Mononuclear cell (primary cell): ENCODE data around the gene POP4. TPM values are rescaled to one million over a fixed set of nuclear protein-coding genes. Genes with fewer than 3 reads are reported as not detected.
A peak's percentile ranks its signal among the peaks of the same experiment; 100 is the strongest.
"Not testable (repeated sequence)": the region's sequence is repeated elsewhere in the genome, so short reads cannot be mapped to it uniquely, and the experiment has no call there.

Experiments
- H3K27me3 ChIP-seq: 2 replicates; pipeline ENCODE4 v1.6.0; 2011; ENCODE audit warnings: low read length, control low read depth; ENCODE audit not compliant: insufficient read depth
- H3K4me1 ChIP-seq: 2 replicates; pipeline ENCODE4 v1.5.1; 2011; ENCODE audit warnings: mild to moderate bottlenecking, low read length, control low read depth; ENCODE audit not compliant: insufficient read depth
- H3K4me3 ChIP-seq: 2 replicates; pipeline ENCODE4 v1.5.1; 2011; ENCODE audit warnings: mild to moderate bottlenecking, low read length, moderate library complexity
- H3K9me3 ChIP-seq: 2 replicates; pipeline ENCODE4 v1.5.1; 2011; ENCODE audit warnings: low read depth, mild to moderate bottlenecking, control low read depth, low read length
- total RNA-seq: library from RNA; depleted of rRNA; stranded (reverse); fragments of >200 nt; gene quantifications from one replicate; pipeline ENCODE4 v1.2.3, GENCODE V29; 2012

The POP4 gene
- 44.4 TPM for total RNA-seq

DNA sequence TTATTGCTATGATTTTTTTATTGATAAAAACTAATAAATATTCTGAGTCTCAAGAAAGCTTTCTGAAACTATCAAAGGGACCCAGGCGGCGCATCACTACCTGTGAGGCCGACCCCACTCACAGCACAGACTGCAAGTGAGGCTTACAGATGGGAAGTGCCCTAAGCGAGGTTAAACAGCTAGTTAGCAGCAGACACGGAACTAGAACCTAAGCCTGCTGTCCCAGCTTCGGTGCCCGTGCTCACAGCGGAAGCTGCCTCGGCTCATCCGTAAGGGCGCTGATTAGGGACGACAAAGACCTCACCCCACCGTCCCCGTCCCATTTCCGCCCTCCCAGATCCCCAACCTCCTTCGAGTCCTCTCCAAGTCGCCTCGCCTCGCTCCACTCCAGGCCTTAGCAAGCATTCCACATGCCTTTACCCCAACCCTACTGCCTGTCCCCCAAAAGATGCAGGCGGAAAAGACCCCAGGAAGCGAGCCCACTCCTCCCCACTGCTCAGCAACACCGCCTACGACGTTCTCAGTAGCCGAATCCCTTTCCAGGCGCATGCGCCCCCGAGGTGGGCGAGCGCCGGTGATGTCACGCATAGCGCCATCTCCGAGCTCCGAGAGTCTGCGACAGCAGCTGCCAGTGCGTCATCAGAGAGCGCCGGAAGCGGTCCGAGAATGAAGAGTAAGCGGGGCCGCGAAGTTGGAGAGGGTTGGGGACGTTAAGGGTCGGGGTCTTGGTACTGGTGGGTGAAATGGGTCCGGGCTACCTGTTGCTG is at the start of gene POP4:
TSS of gene POP4 (plus strand) at position 631 of the 767 bp plus-strand sequence. CDS start at position 667, 36 bp downstream.
- Histone ChIP-seq H3K27me3 (no peaks in the 10 kb centered on the region), H3K9me3 (no peaks in the 10 kb centered on the region), H3K4me3 (peak within 1 kb of the TSS; percentile 76), H3K4me1 (peaks cover 22% of the 10 kb centered on the region)

DNA sequence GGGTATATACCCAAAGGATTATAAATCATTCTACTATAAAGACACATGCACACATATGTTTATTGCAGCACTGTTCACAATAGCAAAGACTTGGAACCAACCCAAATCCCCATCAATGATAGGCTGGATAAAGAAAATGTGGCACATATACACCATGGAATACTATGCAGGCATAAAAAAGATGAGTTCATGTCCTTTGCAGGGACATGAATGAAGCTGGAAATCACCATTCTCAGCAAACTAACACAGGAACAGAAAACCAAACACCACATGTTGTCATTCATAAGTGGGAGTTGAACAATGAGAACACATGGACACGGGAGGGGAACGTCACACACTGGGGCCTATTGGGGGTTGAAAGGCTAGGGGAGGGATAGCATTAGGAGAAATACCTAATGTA is 47.0 kb upstream of the POP4 start:
- H3K4me3 ChIP-seq, H3K4me1 ChIP-seq, H3K9me3 ChIP-seq, H3K27me3 ChIP-seq: not testable (repeated sequence)

- Histone ChIP-seq H3K4me1 (no peaks in the 10 kb centered on the region), H3K9me3 (no peaks in the 10 kb centered on the region), H3K27me3 (no peaks in the 10 kb centered on the region), H3K4me3 (no peak overlapping the region)
Observed at GRCh38 chr19:29559743-29560142, 46.3 kb upstream of the POP4 start.

DNA sequence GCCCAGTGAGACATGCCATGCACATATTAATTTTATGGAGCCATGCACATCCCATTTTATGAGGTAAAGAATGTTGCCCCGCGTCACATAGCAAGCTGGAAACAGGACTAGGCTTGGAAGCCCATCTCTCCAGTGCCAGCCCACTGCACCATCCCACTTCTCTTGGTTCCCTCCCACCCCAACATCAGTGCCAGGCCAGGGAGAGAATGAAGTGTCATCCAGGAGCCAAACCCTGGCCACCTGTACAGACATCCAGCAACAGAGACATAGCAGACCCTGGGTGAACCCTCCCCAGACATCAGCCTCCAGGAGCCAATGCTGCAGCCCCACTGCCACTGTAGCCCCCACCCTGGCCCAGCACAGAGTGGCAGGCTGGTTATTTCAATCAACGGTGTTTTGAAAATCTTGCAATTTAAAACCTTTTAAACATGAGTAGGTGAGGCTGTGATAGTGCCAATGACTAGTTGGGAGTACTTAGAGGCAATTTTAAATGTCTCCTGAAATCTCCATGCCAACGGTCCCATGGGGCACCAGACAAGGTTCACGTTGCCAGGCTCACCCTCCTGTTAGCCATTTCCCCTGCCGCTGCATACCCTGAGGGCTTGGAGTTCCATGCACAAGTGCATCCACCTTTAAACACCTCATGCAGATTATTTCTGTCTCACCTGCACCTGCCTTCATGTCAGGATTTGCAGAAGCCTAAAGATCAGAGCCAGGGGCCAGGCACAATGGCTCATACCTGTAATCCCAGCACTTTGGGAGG is 45.6 kb upstream of the POP4 start:
- Histone ChIP-seq H3K4me3 (no peak overlapping the region), H3K27me3 (no peaks in the 10 kb centered on the region), H3K4me1 (no peaks in the 10 kb centered on the region), H3K9me3 (no peaks in the 10 kb centered on the region)

DNA sequence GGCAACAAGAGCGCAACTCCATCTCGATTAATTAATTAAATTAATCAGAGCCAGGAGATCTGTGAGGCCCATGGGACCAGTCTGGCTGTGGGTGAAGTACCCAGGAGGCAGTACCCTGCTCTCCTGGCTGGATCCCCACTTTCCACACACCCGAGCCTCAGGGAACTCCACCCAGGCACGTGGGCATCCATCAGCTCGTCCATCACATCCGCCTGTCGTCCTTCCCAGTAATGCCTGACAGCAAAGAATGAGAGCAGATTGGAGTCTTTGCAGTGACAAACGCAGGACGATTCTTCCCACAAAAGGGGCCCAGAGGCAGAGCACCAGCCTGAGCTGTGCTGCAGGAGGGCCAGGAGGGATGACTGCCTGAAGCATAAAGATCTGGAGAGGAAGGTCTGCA is 44.5 kb upstream of the POP4 start:
- no peaks in the 10 kb centered on the region for H3K27me3 ChIP-seq
- no peaks in the 10 kb centered on the region for H3K4me1 ChIP-seq
- H3K9me3 ChIP-seq, result no peaks in the 10 kb centered on the region
- no peak overlapping the region for H3K4me3 ChIP-seq

DNA sequence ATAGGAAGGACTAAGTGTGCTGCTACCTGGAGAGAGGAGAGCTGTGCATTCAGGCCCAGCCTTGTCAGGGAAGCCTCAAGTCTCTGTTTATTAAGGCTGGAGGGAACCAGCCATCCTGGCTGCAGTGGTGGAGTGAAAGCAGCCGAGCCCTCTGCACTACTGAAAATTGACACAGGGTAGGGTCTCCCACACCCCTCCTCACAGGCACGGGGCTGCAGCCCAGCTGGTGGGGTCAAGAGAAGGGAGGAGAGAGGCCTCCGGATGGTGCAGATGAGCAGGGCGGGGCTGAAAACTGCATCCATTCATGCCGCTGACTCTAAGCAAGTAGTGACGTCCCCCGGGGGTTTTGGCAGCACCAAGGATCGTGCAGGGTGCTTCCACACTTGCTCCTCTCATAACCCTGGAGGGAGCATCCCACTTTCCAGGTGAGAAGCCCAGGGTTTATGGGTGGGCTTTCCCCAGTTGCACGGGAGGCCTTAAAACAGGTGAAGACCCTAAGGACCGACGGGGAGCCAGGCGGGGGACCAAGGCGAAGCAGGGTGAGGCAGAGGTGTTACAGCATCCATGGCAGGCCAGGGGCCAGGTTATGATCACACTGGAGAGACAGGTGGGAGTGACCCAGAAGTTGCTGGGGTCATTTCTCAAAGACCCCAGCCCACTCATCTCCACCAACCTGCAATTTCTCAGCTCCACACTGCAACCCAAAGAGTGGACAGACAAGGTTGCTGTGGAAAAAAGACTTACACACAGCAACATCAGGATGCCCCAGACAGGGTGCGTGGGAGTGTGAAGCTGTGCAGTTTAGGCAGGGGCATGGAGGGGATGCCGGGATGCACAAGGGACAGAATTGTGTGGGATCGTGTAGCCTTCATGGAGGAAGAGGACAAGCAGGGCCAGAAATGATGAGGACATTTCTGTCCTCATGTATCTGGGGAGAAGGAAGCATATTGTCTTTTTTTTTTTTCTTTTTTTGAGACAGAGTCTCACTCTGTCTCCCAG is 43.5 kb upstream of the POP4 start:
- Histone ChIP-seq H3K9me3 (no peaks in the 10 kb centered on the region), H3K27me3 (no peaks in the 10 kb centered on the region), H3K4me3 (no peak overlapping the region), H3K4me1 (no peaks in the 10 kb centered on the region)

DNA sequence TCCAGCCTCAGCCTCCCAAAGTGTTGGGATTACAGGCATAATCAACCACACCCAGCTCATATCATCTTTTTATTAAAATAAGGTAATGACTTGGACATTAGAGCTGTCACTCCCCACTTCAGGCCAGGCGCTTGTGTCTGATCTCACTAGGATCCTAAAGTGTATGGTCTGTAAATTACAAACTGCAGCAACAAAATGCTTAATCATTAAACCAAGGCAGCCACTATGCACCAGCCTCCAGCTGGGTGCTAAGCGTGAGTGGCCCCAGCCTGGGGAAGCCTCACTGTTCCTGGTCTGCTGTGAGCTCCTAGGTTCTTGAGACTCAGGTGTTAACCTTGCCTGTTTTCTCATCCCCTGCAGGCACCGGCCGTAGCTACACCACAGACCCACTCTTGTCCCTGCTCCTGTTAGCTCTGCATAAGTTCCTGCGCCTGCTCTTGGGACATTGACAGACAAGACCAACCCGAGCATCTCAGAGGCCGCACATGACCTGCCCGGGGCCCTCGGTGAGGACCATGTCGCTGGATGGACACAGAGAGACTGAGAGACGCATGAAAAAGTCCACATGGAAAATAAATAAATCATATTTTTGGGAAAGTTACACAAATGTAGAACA is 42.5 kb upstream of the POP4 start:
- Histone ChIP-seq H3K4me3 (no peak overlapping the region), H3K27me3 (no peaks in the 10 kb centered on the region), H3K4me1 (no peaks in the 10 kb centered on the region), H3K9me3 (no peaks in the 10 kb centered on the region)

DNA sequence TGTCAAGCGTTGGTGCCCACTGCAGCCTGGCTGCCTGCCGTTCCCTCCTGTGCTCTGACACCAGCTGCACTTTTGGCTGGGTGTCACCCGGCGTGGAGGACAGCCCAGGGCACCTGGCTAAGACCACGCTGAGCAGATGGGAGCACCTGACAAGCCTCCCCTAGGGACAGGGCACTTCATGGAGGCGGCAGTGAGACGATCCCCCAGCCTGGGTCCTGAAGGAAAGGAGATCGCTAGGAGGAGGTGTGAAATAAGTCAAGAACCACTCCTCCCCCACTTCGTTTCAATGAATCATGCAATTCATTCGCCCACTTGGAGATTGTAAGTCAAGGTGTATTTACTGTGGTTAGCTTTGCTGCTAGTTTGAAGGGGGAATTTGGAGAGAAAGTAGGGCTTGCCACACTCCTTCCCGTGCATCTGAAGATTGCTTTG is 41.5 kb upstream of the POP4 start:
- H3K4me1 ChIP-seq, result no peaks in the 10 kb centered on the region
- H3K4me3 ChIP-seq, result no peak overlapping the region
- no peaks in the 10 kb centered on the region for H3K27me3 ChIP-seq
- H3K9me3 ChIP-seq, result no peaks in the 10 kb centered on the region

GRCh38 chr19:29565171-29565570 is 40.9 kb upstream of the POP4 start:
- Histone ChIP-seq H3K4me1 (no peaks in the 10 kb centered on the region), H3K9me3 (no peaks in the 10 kb centered on the region), H3K27me3 (no peaks in the 10 kb centered on the region), H3K4me3 (no peak overlapping the region)

DNA sequence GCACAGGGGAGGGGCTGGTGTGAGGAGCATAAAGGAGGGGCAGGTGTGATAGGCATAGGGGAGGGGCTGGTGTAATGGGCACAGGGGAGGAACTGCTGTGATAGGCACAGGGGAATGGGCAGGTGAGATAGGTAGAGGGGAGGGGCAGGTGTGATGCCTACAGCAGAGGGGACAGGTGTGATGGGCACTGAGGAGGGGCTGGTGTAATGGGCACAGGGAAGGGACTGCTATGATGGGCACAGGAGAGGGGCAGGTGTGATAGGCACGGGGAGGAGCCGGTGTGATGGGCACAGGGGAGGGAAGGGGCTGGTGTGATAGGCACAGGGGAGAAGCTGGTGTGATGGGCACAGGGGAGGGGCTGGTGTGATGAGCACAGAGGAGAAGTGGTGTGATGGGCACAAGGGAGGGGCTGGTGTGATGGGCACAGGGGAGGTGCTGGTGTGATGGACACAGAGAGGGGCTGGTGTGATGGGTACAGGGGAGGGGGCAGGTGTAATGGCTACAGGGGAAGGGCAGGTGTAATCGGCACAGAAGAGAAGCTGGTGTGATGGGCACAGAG is 39.5 kb upstream of the POP4 start:
- Histone ChIP-seq H3K4me1 (no peaks in the 10 kb centered on the region), H3K9me3 (no peaks in the 10 kb centered on the region), H3K27me3 (no peaks in the 10 kb centered on the region), H3K4me3 (no peak overlapping the region)

- Histone ChIP-seq H3K4me1 (no peaks in the 10 kb centered on the region), H3K9me3 (no peaks in the 10 kb centered on the region), H3K4me3 (no peak overlapping the region), H3K27me3 (no peaks in the 10 kb centered on the region)
Observed at GRCh38 chr19:29567366-29567915, 38.6 kb upstream of the POP4 start.

GRCh38 chr19:29568036-29569025 is 37.8 kb upstream of the POP4 start:
- no peaks in the 10 kb centered on the region for H3K4me1 ChIP-seq
- H3K4me3 ChIP-seq, result no peak overlapping the region
- no peaks in the 10 kb centered on the region for H3K9me3 ChIP-seq
- no peaks in the 10 kb centered on the region for H3K27me3 ChIP-seq
